NCI-H510A treated with DMSO at 0.1 percent for 48 hours (cell line): ENCODE results near the gene COMMD9.
"Not testable (repeated sequence)": the region's sequence is repeated elsewhere in the genome, so short reads cannot be mapped to it uniquely, and the experiment has no call there.

Experiments used
- DNase-seq: peaks from one replicate; lab custom pipeline; 2025; lab: John Stamatoyannopoulos, UW

The COMMD9 gene

GRCh38 chr11:36289226-36289852 lies at the start of gene COMMD9:
COMMD9 (minus strand) TSS chr11:36289424; CDS start chr11:36289412, 12 bp downstream.
- DNase-seq = peak; percentile 57

DNA sequence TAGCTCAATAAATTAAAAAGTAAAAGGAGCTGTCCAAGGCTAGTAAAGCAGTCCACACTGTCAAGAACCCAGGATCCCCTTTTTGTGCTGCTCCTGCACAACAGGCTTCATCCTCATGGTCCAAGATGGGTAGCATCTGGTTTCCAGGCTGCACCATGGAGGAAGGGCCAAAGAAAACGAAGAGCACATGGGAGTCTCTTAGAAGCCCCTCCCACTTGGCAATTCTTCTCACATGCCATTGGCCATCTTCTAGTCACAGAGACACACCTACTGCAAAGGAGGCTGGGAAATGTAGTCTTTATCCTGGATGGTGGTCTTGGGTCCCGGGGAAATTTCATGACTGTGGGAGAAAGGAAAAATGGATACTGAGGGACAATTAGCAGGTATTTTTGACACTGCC lies 44.7 kb upstream of the COMMD9 start:
- DNase-seq = no peak

DNA sequence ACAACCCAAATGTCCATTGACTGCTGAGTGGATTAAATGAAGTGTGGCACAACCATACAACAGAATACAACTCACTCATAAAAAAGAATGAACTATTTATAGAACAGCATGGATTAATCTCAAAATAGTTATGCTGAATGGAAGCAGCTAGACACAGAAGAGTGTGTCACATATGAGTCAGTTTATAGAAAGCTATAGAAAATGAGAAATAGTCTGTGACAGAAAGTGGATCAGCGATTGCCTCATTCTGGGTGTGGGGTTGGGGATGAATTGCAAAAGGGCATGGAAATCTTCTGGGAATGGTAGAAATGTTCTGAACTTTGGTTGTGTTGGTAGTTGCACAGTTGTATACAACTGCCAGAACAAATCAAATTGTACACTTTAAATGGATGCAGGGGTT lies 44.2 kb upstream of the COMMD9 start:
- no peak for DNase-seq

- no peak for DNase-seq
Observed at GRCh38 chr11:36330411-36330810, 41.2 kb upstream of the COMMD9 start.

DNA sequence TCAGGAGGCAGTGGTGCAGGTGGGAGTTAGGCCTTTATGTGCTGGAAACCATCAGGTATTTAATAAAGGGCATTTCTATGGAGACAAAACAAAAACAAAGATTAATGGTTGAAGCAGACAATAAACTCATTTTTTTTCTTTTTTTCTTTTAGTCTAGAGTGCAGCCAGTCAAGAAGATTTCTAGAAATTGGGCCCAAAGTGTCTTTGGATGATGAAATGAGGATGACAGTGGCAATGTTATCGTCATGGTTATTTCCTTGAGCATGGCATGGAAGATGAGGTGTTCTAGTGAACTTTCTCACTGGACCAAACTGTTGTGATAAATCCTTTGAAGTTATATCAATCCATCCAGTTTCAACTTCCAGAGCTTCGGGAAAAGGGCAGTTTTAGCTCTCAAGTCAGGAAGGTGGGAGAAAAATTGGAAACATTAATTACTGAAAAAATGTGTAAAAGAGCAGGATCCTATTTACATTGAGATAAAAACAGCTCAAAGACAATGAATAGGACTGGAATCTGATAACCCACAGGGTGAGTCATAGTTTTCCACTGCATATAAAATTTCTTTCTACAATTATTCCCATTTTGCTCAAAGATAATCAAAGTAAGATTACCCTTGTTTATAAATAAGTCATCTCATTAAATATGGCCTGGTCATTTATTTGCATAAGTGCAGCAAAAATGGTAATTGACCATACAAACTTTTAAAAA lies 39.9 kb upstream of the COMMD9 start:
- no peak for DNase-seq

- no peak for DNase-seq
Observed at GRCh38 chr11:36326524-36327419, 37.5 kb upstream of the COMMD9 start.

DNA sequence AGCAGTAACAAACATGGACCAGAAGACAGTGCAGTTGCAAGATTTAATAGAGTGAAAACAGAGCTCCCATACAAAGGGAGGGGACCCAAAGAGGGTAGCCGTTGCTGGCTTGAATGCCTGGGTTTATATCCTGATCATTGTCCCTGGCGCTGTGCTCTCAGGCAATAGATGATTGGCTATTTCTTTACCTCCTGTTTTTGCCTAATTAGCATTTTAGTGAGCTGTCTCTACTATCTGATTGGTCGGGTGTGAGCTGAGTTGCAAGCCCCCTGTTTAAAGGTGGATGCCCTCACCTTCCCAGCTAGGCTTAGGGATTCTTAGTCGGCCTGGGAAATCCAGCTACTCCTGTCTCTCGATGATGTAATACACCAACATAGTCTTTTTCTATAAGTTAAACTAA lies 36.2 kb upstream of the COMMD9 start:
- not testable (repeated sequence) for DNase-seq

GRCh38 chr11:36324956-36325355 lies 35.7 kb upstream of the COMMD9 start:
- not testable (repeated sequence) for DNase-seq

DNA sequence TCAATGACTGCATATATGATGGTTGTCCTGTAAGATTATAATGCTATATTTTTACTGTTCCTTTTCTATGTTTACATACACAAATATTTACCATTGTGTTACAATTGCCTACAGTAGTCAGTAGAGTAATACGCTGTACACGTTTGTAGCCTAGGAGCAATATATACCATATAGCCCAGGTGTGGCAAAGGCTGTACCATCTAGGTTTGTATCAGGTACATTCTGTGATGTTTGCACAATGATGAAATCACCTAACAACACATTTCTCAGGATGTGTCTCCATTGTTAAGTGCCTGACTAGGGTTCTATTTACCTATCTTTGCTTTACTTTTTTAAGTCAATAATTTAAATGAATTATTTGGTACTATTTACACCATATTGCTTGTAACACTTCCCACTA lies 28.8 kb upstream of the COMMD9 start:
- no peak for DNase-seq

GRCh38 chr11:36316049-36316448 lies 26.8 kb upstream of the COMMD9 start:
- no peak for DNase-seq

DNA sequence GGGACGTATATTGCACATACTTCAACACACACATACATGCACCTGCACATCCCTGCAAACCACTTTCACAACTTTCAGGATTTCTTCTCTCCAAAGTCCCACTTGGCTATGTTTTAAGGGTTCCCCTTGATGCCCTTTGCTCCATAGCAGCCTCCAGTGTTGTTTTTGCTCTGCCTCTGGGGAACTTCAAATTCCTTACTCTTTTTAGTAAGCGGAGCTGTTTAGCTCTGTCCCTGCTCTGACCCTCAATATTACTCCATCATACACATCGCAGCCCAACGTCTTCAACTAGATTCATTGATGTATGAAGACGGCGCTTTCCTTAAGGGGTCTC lies 25.2 kb upstream of the COMMD9 start:
- no peak for DNase-seq

DNA sequence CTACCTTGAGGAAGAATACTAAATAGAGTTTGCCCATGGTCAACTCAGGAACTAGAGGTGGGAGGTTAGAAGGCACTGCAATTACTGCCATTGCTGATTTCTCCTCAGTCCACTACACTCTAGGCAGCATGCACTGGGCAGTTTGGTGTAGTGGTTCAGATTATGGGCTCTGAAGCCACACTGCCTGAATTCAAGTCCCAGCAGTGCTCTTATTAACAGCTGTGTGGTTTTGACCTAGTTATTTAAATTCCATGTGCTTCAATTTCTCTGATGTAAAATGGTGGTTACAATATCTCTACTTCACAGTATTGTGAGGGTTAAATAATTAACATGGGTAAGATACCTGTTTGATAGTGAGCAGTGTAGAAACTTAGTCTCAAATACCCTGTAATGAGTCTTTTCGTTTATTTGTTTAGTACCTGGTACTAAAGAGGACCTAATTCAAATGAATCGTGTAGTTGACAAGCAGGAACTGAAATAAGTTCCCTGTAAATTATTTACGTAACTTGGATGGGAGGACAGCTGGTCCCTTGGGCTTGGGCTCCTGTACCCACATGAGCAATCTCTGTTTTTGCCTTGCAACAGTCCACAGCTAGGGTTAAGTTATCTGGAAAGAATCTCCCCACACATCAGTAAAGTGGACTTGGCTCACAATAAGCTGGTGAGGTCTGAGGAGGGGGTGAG lies 24.7 kb upstream of the COMMD9 start:
- no peak for DNase-seq

GRCh38 chr11:36312611-36313472 lies 23.6 kb upstream of the COMMD9 start:
- DNase-seq = no peak

DNA sequence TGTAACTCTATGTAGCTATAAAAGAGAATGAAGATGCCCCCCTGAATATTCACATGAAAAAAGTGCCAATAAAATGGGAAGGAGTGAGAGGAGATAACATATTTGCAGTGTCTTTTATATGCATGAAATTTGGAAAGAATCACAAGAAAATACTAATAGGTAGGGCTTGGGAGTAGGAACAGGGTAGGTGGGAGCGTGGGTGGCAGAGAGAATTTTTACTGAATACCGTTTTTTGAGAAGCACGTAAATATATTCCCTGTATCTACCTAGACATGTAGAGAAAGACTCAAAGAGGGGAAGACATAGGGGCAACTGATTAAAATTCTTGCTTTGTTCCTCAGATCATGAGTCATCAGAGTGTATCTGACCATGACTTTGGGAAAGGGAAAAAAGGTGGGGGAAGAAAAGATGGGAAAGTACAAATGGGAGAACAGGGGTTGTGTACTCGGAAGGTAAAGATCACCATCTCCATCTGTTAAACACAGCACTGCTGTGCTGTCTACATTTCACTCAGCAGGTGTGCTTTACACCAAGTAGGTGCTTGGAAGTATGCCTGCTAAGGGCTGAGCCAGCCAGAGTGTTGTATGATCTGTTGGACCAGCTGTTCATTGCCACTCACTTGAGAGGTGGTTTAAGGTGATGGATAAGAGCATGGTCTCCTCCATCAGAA lies 22.8 kb upstream of the COMMD9 start:
- DNase-seq = peak; percentile 31

- no peak for DNase-seq
Observed at GRCh38 chr11:36309779-36310178, 20.6 kb upstream of the COMMD9 start.

- DNase-seq = no peak
Observed at GRCh38 chr11:36308577-36308976, 19.4 kb upstream of the COMMD9 start.

GRCh38 chr11:36306888-36307287 lies 17.7 kb upstream of the COMMD9 start:
- no peak for DNase-seq

DNA sequence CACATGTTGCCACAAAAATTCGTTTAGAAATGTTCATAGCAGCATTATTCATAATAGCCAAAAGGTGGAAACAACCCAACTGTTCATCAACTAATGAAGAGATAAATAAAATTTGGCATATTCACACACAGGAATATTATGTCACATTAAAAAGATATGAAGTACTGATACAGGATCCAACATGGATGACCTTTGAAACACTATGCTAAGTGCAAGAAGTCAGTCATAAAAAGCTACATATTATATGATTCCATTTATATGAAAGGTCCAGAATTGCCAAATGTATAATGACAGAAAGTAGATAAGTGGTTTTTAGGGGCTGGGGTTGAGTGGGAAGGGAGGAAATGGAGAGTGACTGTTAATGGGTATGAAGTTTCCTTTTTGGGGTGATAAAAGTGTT lies 15.8 kb upstream of the COMMD9 start:
- no peak for DNase-seq

DNA sequence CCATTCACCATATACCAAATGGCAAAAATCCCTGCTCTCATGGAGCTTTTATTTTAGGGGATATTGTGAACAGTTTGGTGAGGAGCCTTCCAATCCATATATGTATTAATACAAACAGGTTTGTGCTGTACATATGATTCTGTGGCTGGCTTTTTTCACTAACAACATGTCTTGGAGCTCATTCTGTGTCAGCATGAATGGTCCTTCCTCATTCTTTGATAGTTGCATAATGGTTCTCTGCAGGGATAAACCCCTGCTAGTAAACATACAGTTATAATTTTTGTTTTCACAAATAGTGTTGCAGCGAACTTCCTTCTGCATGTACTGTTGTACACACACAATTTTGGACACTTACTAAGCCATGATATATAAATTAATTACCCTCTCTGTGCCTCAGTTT lies 15.1 kb upstream of the COMMD9 start:
- no peak for DNase-seq

GRCh38 chr11:36300650-36301049 lies 11.4 kb upstream of the COMMD9 start:
- no peak for DNase-seq
